ENCODE measurements around the gene ATP2B3.
A peak's percentile ranks its signal among the peaks of the same experiment; 100 is the strongest.

Gene ATP2B3

DNA sequence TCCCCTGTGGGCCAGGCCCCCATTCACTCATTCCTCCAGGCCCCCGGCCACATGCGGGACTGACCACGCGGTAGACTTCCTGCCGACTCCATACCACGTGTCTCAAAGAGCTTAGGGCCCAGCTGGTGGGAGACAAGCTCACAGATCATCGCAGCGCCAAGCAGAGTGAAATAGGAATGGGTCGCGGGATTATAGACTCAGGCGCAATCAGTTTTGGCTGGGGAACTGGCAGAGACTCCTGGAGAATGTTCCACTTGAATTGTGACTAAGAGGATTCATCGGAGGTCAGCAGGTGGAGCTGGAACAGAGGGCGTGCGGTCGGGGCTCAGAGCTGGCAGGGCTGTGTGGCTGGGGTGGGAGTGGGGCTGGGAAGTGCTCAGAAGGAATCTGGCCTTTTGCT lies 15.6 kb downstream of the ATP2B3 start:
- DNase-seq (ENCODE audit: low read depth in 2 of 2): no peak

- no peak for DNase-seq (ENCODE audit: low read depth in 2 of 2)
Measured at GRCh38 chrX:153537080-153537479, 19.6 kb downstream of the ATP2B3 start.

- no peak for DNase-seq (ENCODE audit: low read depth in 2 of 2)
Measured at GRCh38 chrX:153537526-153538295, 20.3 kb downstream of the ATP2B3 start.

GRCh38 chrX:153538424-153538823 lies 21.0 kb downstream of the ATP2B3 start:
- no peak for DNase-seq (ENCODE audit: low read depth in 2 of 2)

DNA sequence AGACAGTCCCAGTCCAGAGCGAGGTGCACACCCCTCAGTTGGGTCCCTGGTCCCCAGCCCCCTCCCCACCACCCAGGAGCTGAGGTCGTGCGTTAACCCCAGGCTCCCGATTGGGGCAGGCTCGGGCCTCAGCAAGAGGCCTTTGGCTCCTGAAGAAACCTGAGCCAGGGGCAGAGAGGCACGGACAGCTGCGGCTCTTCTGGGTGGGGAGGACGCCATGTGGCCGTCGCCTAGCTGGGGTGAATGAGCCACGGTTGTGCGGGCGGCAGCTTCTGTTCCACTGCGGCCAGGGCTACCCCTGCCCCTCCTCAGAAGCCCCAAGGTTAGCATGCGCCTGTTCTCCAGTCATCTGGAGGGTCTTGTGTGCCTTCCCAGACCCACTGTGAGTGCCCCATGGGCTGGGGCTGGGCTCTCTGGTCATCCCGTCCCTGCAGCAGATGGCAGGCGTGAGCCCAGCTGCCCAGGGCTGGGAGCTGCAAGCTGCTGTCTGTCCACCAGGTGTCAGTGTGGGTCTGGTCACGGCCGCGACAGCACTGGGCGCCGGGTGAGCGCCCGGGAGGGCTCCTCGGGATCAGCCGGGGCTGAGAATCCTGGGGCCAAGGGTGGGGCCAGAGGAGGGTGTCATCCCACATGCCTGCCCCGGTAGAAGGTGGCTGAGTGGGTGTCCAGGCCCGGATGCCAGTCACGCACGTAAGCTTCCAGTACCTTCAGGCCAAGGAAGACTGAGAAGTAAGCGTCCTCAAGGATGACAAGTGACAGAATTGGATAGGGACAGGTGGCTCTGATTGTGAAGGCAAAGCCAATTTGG lies 21.9 kb downstream of the ATP2B3 start:
- DNase-seq (ENCODE audit: low read depth in 2 of 2): no peak

- no peak for DNase-seq (ENCODE audit: low read depth in 2 of 2)
Measured at GRCh38 chrX:153539979-153540358, 22.5 kb downstream of the ATP2B3 start.

DNA sequence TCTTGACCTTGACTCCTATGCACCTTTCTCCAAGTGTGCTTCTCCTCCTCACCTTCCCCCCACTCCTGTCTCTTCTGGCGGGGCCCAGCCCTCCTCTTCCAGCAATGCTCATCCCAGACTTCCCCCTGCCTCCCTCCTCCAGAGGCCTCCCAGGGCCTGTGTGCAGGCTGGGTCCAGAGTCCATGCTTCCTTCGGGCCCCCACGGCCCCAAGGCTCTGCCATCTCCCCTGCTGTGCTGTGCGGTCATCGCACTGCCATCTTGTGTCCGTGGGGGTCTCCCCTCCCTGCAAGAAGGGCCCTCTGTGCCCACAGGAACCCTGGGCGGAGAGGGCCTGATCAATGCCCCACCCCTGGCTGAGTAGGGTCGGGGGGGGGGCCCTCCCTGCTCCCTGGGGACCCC lies 27.3 kb downstream of the ATP2B3 start:
- no peak for DNase-seq (ENCODE audit: low read depth in 2 of 2)

- no peak for DNase-seq (ENCODE audit: low read depth in 2 of 2)
Measured at GRCh38 chrX:153546386-153546785, 28.9 kb downstream of the ATP2B3 start.

DNA sequence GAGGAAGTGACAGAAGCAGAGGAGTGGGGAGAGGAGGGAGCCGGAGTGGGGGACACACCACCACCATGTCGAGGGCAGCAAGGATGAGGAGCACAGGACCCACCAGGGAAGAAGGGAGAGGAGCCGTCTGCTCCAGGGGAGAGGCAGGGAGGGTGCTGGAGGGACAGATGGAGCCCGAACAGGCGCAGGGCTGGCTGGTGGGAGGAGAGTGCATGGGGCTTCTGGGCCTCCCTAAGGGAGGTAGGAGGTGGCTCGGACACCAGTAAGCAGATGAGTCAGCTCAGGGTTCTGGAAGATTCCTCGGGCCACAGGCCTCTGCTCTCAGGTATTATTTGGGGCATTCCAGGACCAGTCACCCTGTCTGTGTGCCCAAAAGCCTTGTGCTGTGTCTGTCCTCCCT lies 29.8 kb downstream of the ATP2B3 start:
- DNase-seq (ENCODE audit: low read depth in 2 of 2): no peak

GRCh38 chrX:153549231-153549630 lies 31.8 kb downstream of the ATP2B3 start:
- DNase-seq (ENCODE audit: low read depth in 2 of 2): no peak

DNA sequence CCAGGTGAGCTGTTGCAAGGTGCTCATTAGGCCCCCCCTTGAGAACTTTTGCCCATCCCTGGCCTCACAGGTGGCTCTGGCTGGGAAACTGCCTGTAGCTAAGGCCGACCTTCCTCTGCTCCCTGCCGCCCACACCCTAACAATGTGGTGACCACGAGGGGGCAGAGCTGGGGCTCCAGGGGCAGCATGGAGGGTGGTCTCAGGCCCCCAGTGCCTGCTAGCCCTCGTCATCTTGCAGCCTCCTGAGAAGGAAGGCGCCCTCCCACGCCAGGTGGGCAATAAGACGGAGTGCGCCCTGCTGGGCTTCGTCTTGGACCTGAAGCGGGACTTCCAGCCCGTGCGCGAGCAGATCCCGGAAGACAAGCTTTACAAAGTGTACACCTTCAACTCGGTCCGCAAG lies 32.4 kb downstream of the ATP2B3 start:
- DNase-seq (ENCODE audit: low read depth in 2 of 2): no peak

GRCh38 chrX:153551135-153551534 lies 33.7 kb downstream of the ATP2B3 start:
- DNase-seq (ENCODE audit: low read depth in 2 of 2): peak; percentile 2 to 3

DNA sequence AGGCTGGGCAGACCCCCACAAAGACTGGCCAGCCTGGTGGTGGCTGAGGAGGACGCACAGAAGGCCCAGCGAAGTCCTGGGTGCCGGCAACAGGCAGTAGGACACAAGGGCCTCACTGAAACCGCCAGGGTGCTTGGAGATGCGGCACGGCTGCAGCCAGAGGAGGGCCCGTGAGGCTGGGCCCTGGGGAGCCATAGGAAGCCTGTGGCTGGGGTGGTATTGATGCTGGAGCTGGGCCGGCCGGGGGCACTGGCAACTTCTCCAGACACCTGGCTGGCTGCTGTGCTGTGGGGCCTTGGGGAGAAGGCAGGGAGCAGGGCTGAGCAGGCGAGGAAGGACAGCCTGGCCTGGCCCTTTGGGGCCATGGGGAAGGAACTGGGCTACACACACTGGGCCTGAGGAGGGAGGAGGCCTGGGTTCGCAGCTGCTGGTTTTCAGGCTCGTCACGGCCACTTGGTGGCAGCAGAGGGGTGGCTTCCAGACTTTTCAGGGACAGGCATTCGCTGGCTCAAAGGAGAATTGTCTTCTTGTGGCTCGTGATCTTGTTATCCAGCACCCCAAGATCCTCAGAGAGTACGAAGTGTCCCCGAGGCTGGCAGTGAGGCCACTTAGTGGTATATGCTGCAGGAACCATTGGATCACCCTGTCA lies 37.2 kb downstream of the ATP2B3 start:
- peak in 1 of 2 experiments; percentile 2 for DNase-seq (ENCODE audit: low read depth in 2 of 2)

- DNase-seq (ENCODE audit: low read depth in 2 of 2): no peak
Measured at GRCh38 chrX:153556767-153557166, 39.3 kb downstream of the ATP2B3 start.

GRCh38 chrX:153557618-153558355 lies 40.3 kb downstream of the ATP2B3 start:
- DNase-seq (ENCODE audit: low read depth in 2 of 2): no peak

DNA sequence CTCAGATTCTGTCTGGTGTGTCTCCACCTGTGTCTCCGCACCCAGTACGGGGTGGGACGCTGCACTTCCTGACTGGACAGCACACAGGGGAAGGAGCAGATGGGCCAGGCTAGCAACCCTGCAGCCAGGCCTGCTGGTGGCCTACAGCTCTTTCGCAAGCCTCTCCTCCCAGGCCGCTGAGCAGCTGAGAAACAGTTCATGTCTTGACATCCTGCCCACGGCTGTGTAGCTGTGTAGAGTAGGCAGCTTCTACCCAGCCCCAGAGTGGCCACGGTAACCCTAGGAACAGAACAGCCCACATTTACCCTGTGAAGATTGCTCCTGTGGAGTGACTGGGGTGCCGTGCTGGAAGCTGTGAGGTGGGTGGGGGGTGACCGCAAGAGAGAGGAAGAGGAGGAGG lies 42.6 kb downstream of the ATP2B3 start:
- no peak for DNase-seq (ENCODE audit: low read depth in 2 of 2)

- DNase-seq (ENCODE audit: low read depth in 2 of 2): no peak
Measured at GRCh38 chrX:153560466-153560865, 43.0 kb downstream of the ATP2B3 start.

- no peak for DNase-seq (ENCODE audit: low read depth in 2 of 2)
Measured at GRCh38 chrX:153561337-153561736, 43.9 kb downstream of the ATP2B3 start.

- no peak for DNase-seq (ENCODE audit: low read depth in 2 of 2)
Measured at GRCh38 chrX:153562546-153562945, 45.1 kb downstream of the ATP2B3 start.

DNA sequence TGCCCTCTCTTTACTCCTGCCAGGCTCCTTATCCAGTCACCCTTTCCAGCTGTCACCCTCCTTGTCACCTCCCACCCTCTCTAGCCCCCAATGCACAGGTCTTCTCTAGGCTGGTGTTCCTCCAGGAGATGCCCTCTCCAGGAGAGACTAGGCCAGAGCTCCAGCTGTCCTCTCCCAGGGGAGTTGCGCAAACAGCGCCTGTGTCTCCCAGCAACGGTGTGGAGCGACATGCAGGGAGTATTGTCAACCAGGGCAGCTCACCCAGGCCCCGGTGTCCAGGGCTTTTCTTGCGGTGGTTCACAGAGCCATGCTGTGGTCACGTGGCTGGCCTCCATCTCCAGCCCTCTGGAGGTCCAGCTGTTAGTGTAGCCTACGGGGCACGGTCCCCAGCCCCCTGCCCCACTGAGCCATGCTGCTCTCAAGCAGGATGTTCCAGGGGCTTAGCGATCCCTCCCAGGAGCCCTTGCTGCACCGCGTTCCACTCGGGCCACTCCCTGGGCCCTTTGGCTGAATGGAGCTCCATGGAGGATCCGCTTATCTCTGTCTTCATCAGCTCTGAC lies 46.7 kb downstream of the ATP2B3 start:
- DNase-seq (ENCODE audit: low read depth in 2 of 2): no peak

DNA sequence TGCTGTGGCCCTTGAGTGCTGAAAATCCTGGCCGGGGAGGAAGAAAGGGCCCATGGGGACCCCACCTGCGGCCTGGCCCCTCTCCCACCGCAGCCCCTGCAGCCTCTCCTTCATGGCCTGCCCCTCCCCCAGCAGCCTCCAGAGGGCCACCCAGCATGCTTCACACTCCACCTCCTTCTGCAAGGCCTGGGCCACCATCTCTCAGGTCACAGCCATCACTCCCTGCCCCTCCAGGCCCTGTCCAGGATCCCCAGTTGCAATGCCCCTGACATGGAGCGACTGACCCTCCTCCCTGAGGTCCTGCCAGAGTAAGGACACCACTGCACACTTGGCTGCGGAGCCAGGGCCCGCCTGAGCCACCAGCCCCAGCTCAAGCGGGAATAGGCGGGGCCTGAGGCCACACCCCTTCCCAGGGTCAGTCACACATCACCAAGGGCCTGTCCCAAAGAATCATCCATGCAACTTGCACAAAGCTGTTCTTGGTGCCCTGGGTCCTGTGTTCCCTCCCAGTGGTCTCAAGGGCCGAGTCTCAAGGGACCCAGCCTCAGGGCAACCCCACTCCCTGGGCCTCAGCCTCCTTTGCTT lies 48.6 kb downstream of the ATP2B3 start:
- no peak for DNase-seq (ENCODE audit: low read depth in 2 of 2)

Measured in fibroblast of skin of left quadriceps (primary cell).